ENCODE data around the gene SETD2. TPM values are rescaled to one million over a fixed set of nuclear protein-coding genes. Genes with fewer than 3 reads are reported as not detected.

The SETD2 gene
- total RNA-seq, 1 experiment from 2014 or later: 38.0 TPM

DNA sequence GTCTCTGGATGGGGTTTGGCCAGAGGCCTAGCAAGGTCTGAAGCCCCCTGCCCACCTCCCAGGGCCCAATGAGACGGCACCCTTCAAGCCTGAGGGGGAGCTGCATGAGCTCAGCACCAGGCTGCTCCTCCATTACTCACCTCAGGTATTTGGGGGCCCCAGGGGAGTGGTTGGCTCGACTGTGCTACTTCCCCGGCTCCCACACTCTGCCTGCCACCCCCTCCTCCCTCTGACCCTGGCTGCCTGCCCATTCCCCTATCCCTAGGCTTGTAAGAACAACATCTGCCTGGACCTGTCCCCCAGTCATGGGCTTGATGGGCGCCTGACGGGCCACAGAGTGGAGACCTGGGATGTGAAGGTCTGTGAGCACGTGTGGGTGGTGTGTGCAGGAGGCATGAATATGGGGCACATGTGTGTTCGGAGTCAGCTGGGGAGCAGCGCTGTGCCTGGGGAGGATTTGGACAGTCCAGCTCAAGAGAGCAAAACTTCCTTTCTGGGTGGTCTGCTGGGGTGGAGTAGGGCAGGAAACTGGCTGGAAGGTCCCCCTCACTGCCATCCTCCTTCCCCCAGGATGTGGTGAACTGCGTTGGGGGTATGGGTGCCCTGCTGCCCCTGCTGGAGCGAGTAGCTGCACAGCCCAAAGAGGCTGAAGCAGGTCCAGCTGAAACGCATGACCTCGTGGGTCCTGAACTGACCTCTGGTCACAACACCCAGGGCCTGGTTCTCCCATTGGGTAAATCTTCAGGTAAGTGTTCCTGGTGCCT is 167.0 kb downstream of the SETD2 start:
- Mint-ChIP-seq H3K36me3 (ENCODE audit: insufficient read depth, unreplicated experiment) (peaks cover 6% of the 10 kb centered on the region), H3K27me3 (ENCODE audit: insufficient read depth, unreplicated experiment) (no peaks in the 10 kb centered on the region), H3K27ac (ENCODE audit: low read depth, unreplicated experiment) (no peak overlapping the region), H3K9me3 (ENCODE audit: unreplicated experiment) (no peaks in the 10 kb centered on the region), H3K4me3 (ENCODE audit: unreplicated experiment) (no peak overlapping the region), H3K4me1 (ENCODE audit: insufficient read depth, unreplicated experiment) (peaks cover 5% of the 10 kb centered on the region)
- intact Hi-C loops (cut with micrococcal nuclease): no loop called here
- no peak for TF ChIP-seq CTCF (IDR thresholded peaks at IDR 0.05; ENCODE audit: unreplicated experiment)
- ChIA-PET CTCF (interaction anchor here (0.6 kb wide), 1 partner anchor 274 kb away, joined by 3 read pairs; no protein-coding TSS in a partner anchor), POLR2A (interaction anchor here (1.0 kb wide), 1 partner anchor 57 kb away, joined by 4 read pairs; no protein-coding TSS in a partner anchor)
- no peak for DNase-seq (ENCODE audit: unreplicated experiment)
- no TSS peak for BruUV-seq (replicated peaks)

DNA sequence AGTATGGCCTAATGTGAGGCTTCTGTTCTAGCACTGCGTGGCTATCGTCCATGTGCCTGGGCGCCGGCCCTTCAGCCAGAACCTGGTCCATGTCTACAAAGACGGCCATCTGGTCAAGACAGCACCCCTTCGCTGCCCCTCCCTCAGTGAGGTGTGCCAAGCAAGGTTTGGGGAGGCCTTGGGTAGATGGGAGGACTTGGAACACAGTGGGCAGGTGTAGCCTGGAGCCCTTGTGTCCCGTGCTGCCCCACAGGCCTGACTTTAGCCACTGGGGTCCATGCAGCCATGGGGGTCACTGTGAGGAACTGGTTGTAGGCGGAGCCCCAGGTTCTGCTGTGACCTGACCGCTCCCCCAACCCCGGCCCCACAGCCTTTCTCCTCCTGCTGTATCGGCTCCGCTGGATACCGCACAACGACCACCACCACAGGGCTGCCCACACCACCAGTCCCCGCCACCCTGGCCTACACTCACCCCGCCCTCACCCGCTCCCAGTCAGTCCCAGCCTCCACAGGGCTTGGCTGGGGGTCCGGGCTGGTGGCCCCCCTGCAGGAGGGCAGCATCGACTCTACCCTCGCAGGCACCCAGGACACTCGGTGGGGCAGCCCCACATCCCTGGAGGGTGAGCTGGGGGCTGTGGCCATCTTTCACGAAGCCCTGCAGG is 167.9 kb downstream of the SETD2 start:
- no peak overlapping the region for H3K4me3 Mint-ChIP-seq (ENCODE audit: unreplicated experiment)
- no peaks in the 10 kb centered on the region for H3K27me3 Mint-ChIP-seq (ENCODE audit: insufficient read depth, unreplicated experiment)
- TF ChIP-seq CTCF (IDR thresholded peaks at IDR 0.05; ENCODE audit: unreplicated experiment): no peak
- POLR2A ChIA-PET: interaction anchor here (1.0 kb wide), 1 partner anchor 58 kb away, joined by 4 read pairs; no protein-coding TSS in a partner anchor
- BruUV-seq (replicated peaks): no TSS peak
- no peaks in the 10 kb centered on the region for H3K9me3 Mint-ChIP-seq (ENCODE audit: unreplicated experiment)
- no peak for DNase-seq (ENCODE audit: unreplicated experiment)
- intact Hi-C loops (cut with micrococcal nuclease): no loop called here
- H3K4me1 Mint-ChIP-seq (ENCODE audit: insufficient read depth, unreplicated experiment): peaks cover 5% of the 10 kb centered on the region
- CTCF ChIA-PET: interaction anchor here (0.6 kb wide), 1 partner anchor 273 kb away, joined by 3 read pairs; no protein-coding TSS in a partner anchor
- no peak overlapping the region for H3K27ac Mint-ChIP-seq (ENCODE audit: low read depth, unreplicated experiment)
- H3K36me3 Mint-ChIP-seq (ENCODE audit: insufficient read depth, unreplicated experiment): peaks cover 6% of the 10 kb centered on the region

GRCh38 chr3:46994801-46995731 is 168.8 kb downstream of the SETD2 start:
- Mint-ChIP-seq H3K27me3 (ENCODE audit: insufficient read depth, unreplicated experiment) (no peaks in the 10 kb centered on the region), H3K9me3 (ENCODE audit: unreplicated experiment) (no peaks in the 10 kb centered on the region), H3K4me1 (ENCODE audit: insufficient read depth, unreplicated experiment) (no peaks in the 10 kb centered on the region), H3K27ac (ENCODE audit: low read depth, unreplicated experiment) (no peak overlapping the region), H3K4me3 (ENCODE audit: unreplicated experiment) (no peak overlapping the region), H3K36me3 (ENCODE audit: insufficient read depth, unreplicated experiment) (peaks cover 6% of the 10 kb centered on the region)
- BruUV-seq (replicated peaks): no TSS peak
- ChIA-PET CTCF (interaction anchor here (0.5 kb wide), 1 partner anchor 38 kb away, joined by 3 read pairs; no protein-coding TSS in a partner anchor), POLR2A (no interaction called here)
- intact Hi-C loops (cut with micrococcal nuclease): no loop called here
- no peak for TF ChIP-seq CTCF (IDR thresholded peaks at IDR 0.05; ENCODE audit: unreplicated experiment)
- DNase-seq (ENCODE audit: unreplicated experiment): no peak
